ENCODE measurements around the gene SMOC2. TPM values are rescaled to one million over a fixed set of nuclear protein-coding genes. Genes with fewer than 3 reads are reported as not detected.

SMOC2 gene
- total RNA-seq, 1 experiment from 2014 or later: 2.1 TPM

DNA sequence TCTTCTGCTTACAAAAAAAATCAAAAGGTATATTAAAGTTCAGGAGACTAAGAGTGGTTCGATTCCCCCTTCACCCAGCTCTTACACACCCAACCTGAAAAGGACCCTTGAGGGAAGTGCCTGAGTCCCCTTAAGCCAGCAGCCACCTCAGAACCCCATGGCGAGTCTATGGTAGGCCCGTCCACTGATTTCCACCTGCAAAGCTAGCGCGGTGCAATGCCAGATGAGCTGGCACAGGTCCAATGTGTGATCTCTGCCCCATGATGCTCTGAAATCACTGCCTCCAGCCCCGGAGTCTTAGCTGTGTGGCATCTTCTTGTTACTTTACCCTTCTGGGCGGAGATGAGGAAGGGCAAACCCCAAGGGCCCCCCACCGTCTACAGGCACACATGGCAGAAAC lies 109.3 kb downstream of the SMOC2 start:
- WGBS (ENCODE audit: extremely low coverage, insufficient read length, low lambda C conversion rate): no CpG with 5 or more reads among the region's 8 CpGs
- Histone ChIP-seq H4K5ac (ENCODE audit: insufficient read length, low read depth, low read length) (no peak overlapping the region), H3K27ac (ENCODE audit: insufficient read length, low read depth, low read length) (no peak overlapping the region), H3K23me2 (ENCODE audit: insufficient read length, low read depth, low read length, poor library complexity, severe bottlenecking) (no peaks in the 10 kb centered on the region), H2AFZ (ENCODE audit: low read length) (no peak overlapping the region), H4K20me1 (ENCODE audit: control insufficient read depth, insufficient read depth, insufficient read length) (no peaks in the 10 kb centered on the region), H4K8ac (replicated peaks; ENCODE audit: insufficient read length, low read depth, low read length) (no peak overlapping the region), H3T11ph (ENCODE audit: low read length) (no peak overlapping the region), H3K18ac (ENCODE audit: insufficient read length, low read depth, low read length) (no peak overlapping the region), H2BK120ac (ENCODE audit: low read depth, low read length, poor library complexity, severe bottlenecking) (no peak overlapping the region), H3K79me1 (ENCODE audit: insufficient read depth, low read depth, low read length, poor library complexity, severe bottlenecking) (no peaks in the 10 kb centered on the region), H2AK5ac (ENCODE audit: insufficient read length, low read length) (no peak overlapping the region), H2BK12ac (ENCODE audit: insufficient read length, low read depth, low read length) (no peak overlapping the region), H4K91ac (ENCODE audit: insufficient read length, low read depth, low read length) (no peak overlapping the region), H2BK5ac (ENCODE audit: insufficient read length, low read length) (no peak overlapping the region), H3K23ac (ENCODE audit: insufficient read length, low read depth, low read length) (no peak overlapping the region), H3K4ac (ENCODE audit: low read depth, low read length) (no peak overlapping the region), H3K9me3 (ENCODE audit: control insufficient read depth, low read depth, low read length) (no peaks in the 10 kb centered on the region), H3K4me2 (ENCODE audit: insufficient read depth, insufficient read length, low read length) (no peak overlapping the region), H3K14ac (ENCODE audit: insufficient read depth, low read length) (no peak overlapping the region), H3K56ac (ENCODE audit: insufficient read length, low read depth, low read length) (no peak overlapping the region), H3K9ac (ENCODE audit: extremely low read depth, insufficient read length, low read length) (no peak overlapping the region), H3K79me2 (ENCODE audit: insufficient read depth, low read length) (no peaks in the 10 kb centered on the region), H3K27me3 (ENCODE audit: insufficient read depth, low read length) (no peaks in the 10 kb centered on the region), H2BK20ac (ENCODE audit: low read depth, low read length, poor library complexity, severe bottlenecking) (no peak overlapping the region), H3K4me1 (ENCODE audit: insufficient read depth, low read length) (no peaks in the 10 kb centered on the region), H2BK15ac (ENCODE audit: low read depth, low read length) (no peak overlapping the region)
- TF ChIP-seq, protein P1, sequence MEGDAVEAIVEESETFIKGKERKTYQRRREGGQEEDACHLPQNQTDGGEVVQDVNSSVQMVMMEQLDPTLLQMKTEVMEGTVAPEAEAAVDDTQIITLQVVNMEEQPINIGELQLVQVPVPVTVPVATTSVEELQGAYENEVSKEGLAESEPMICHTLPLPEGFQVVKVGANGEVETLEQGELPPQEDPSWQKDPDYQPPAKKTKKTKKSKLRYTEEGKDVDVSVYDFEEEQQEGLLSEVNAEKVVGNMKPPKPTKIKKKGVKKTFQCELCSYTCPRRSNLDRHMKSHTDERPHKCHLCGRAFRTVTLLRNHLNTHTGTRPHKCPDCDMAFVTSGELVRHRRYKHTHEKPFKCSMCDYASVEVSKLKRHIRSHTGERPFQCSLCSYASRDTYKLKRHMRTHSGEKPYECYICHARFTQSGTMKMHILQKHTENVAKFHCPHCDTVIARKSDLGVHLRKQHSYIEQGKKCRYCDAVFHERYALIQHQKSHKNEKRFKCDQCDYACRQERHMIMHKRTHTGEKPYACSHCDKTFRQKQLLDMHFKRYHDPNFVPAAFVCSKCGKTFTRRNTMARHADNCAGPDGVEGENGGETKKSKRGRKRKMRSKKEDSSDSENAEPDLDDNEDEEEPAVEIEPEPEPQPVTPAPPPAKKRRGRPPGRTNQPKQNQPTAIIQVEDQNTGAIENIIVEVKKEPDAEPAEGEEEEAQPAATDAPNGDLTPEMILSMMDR (conservative IDR thresholded peaks at IDR 0.05): no peak
- Mint-ChIP-seq H3K27ac (no peak overlapping the region; a peak in 1 of 7 replicates), H3K9me3 (no peaks in the 10 kb centered on the region), H3K36me3 (ENCODE audit: insufficient read depth in 1 of 3, low read depth in 3 of 3) (no peaks in the 10 kb centered on the region), H3K4me1 (no peaks in the 10 kb centered on the region), H3K27me3 (ENCODE audit: low read depth) (no peaks in the 10 kb centered on the region), H3K4me3 (no peak overlapping the region; a peak in 1 of 5 replicates)
- no peak for DNase-seq
